Activated CD4-positive, alpha-beta T cell treated with anti-CD3 and anti-CD28 coated beads, Interleukin-2, Interleukin-6, amounts not matched to agents 100 ng/mL and 50 ng/mL, durations not matched to agents 16 hours and 8 hours (primary cell): Measurements from ENCODE around the gene NEURL4.
A peak's percentile ranks its signal among the peaks of the same experiment; 100 is the strongest.

Experiments used
- DNase-seq: peaks from one replicate; pipeline ENCODE4 v3.0.0-alpha.2; 2020

Gene NEURL4

GRCh38 chr17:7321466-7321865 is 7.7 kb downstream of the NEURL4 start:
- DNase-seq: no peak

- DNase-seq: no peak
Observed at GRCh38 chr17:7318121-7318860, 10.8 kb downstream of the NEURL4 start.

- DNase-seq: no peak
Observed at GRCh38 chr17:7317161-7317803, 11.9 kb downstream of the NEURL4 start.

- DNase-seq: no peak
Observed at GRCh38 chr17:7315570-7316235, 13.4 kb downstream of the NEURL4 start.

GRCh38 chr17:7314719-7315569 is 14.2 kb downstream of the NEURL4 start, which contains the start of gene GPS2:
Gene GPS2, minus strand, starts transcription at chr17:7315360. Its CDS starts 308 bp downstream, at chr17:7315052.
- peak; percentile 95 for DNase-seq

GRCh38 chr17:7313890-7314718 is 15.0 kb downstream of the NEURL4 start:
- DNase-seq: peak; percentile 39

- peak; percentile 39 for DNase-seq
Observed at GRCh38 chr17:7313088-7313889, 15.8 kb downstream of the NEURL4 start.

- DNase-seq: no peak
Observed at GRCh38 chr17:7312432-7313087, 16.6 kb downstream of the NEURL4 start.

- no peak for DNase-seq
Observed at GRCh38 chr17:7311110-7311705, 17.9 kb downstream of the NEURL4 start.

- no peak for DNase-seq
Observed at GRCh38 chr17:7309628-7310027, 19.5 kb downstream of the NEURL4 start.

GRCh38 chr17:7308625-7309433 is 20.3 kb downstream of the NEURL4 start:
- peak; percentile 87 for DNase-seq

- peak; percentile 62 for DNase-seq
Observed at GRCh38 chr17:7307686-7308624, 21.2 kb downstream of the NEURL4 start.

- peak; percentile 100 for DNase-seq
Observed at GRCh38 chr17:7306911-7307685, 22.0 kb downstream of the NEURL4 start, which contains the start of gene EIF5A. Gene EIF5A, plus strand, starts transcription at chr17:7307628. Its CDS starts 2,008 bp downstream, at chr17:7309636.

GRCh38 chr17:7304179-7304578 is 25.0 kb downstream of the NEURL4 start:
- DNase-seq: no peak

- DNase-seq: peak; percentile 81
Observed at GRCh38 chr17:7296189-7296861, 32.8 kb downstream of the NEURL4 start.
